ENCODE results near the gene TRIM51G. TPM values are rescaled to one million over a fixed set of nuclear protein-coding genes. Genes with fewer than 3 reads are reported as not detected.
"Not testable (repeated sequence)": the region's sequence is repeated elsewhere in the genome, so short reads cannot be mapped to it uniquely, and the experiment has no call there.

Gene TRIM51G
- polyA plus RNA-seq (2012; ENCODE audit: missing spikeins): not detected

- not testable (repeated sequence) for DNase-seq (ENCODE audit: insufficient read length); FAIRE-seq
Measured at GRCh38 chr11:48983785-48984184, at the start of gene TRIM51G. TSS of gene TRIM51G (minus strand) at chr11:48983885. CDS start at chr11:48981695, 2,190 bp downstream.

- not testable (repeated sequence) for FAIRE-seq; DNase-seq (ENCODE audit: insufficient read length)
Measured at GRCh38 chr11:49028523-49028922, 44.8 kb upstream of the TRIM51G start, which contains the start of gene TRIM49B. TSS of gene TRIM49B (plus strand) at chr11:49028823. CDS start at chr11:49031600, 2,777 bp downstream.

GRCh38 chr11:48968592-48968991 is 15.1 kb downstream of the TRIM51G start:
- not testable (repeated sequence) for DNase-seq (ENCODE audit: insufficient read length); FAIRE-seq

GRCh38 chr11:48955315-48956049 is 28.2 kb downstream of the TRIM51G start:
- FAIRE-seq; DNase-seq (ENCODE audit: insufficient read length): not testable (repeated sequence)

GRCh38 chr11:48945796-48946195 is 37.9 kb downstream of the TRIM51G start:
- not testable (repeated sequence) for DNase-seq (ENCODE audit: insufficient read length); FAIRE-seq
